OCI-LY1 (cell line): ENCODE measurements around the gene ISL1.

Experiments
- EZH2 ChIP-seq: fragments of 200-600 bp; sonication (generic), shearing (Covaris generic); IDR thresholded peaks from 2 replicates; pipeline ENCODE4 v1.8.0; 2017; ENCODE audit warnings: borderline replicate concordance, mixed run types, mild to moderate bottlenecking, antibody characterized with exemption, low read length, moderate library complexity, mixed read lengths
- TF ChIP-seq, protein P1 (sequence below): fragments of 200-600 bp; sonication (generic), shearing (Covaris generic); IDR thresholded peaks from 2 replicates; pipeline ENCODE4 v1.5.1; 2017; ENCODE audit warnings: mild to moderate bottlenecking, antibody characterized with exemption, low read length, moderate library complexity, mixed read lengths

GRCh38 chr5:51347704-51348103 lies 35.5 kb upstream of the ISL1 start:
- TF ChIP-seq, protein P1, sequence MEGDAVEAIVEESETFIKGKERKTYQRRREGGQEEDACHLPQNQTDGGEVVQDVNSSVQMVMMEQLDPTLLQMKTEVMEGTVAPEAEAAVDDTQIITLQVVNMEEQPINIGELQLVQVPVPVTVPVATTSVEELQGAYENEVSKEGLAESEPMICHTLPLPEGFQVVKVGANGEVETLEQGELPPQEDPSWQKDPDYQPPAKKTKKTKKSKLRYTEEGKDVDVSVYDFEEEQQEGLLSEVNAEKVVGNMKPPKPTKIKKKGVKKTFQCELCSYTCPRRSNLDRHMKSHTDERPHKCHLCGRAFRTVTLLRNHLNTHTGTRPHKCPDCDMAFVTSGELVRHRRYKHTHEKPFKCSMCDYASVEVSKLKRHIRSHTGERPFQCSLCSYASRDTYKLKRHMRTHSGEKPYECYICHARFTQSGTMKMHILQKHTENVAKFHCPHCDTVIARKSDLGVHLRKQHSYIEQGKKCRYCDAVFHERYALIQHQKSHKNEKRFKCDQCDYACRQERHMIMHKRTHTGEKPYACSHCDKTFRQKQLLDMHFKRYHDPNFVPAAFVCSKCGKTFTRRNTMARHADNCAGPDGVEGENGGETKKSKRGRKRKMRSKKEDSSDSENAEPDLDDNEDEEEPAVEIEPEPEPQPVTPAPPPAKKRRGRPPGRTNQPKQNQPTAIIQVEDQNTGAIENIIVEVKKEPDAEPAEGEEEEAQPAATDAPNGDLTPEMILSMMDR = no peak
- no peak for TF ChIP-seq EZH2
